ENCODE data around the gene SLC43A2.
A peak's percentile ranks its signal among the peaks of the same experiment; 100 is the strongest.
"Not testable (repeated sequence)": the region's sequence is repeated elsewhere in the genome, so short reads cannot be mapped to it uniquely, and the experiment has no call there.

The SLC43A2 gene

GRCh38 chr17:1590029-1590746, 38.4 kb downstream of the SLC43A2 start:
- peak; percentile 84 for DNase-seq

GRCh38 chr17:1588821-1589585, 39.6 kb downstream of the SLC43A2 start:
- DNase-seq: peak; percentile 42

GRCh38 chr17:1584167-1584566, 44.5 kb downstream of the SLC43A2 start:
- DNase-seq: no peak

GRCh38 chr17:1583556-1583955, 45.1 kb downstream of the SLC43A2 start:
- no peak for DNase-seq

GRCh38 chr17:1582374-1582773, 46.3 kb downstream of the SLC43A2 start:
- DNase-seq: no peak

GRCh38 chr17:1580979-1581676, 47.5 kb downstream of the SLC43A2 start:
- no peak for DNase-seq

GRCh38 chr17:1578029-1578428, 50.6 kb downstream of the SLC43A2 start:
- no peak for DNase-seq

GRCh38 chr17:1577583-1578013, 51.0 kb downstream of the SLC43A2 start:
- no peak for DNase-seq

- peak; percentile 74 for DNase-seq
These were observed 51.5 kb downstream of the SLC43A2 start for GRCh38 chr17:1577182-1577581.

GRCh38 chr17:1576500-1576899, 52.1 kb downstream of the SLC43A2 start:
- no peak for DNase-seq

GRCh38 chr17:1574697-1575471, 53.8 kb downstream of the SLC43A2 start:
- no peak for DNase-seq

GRCh38 chr17:1573932-1574696, 54.5 kb downstream of the SLC43A2 start:
- peak; percentile 60 for DNase-seq

GRCh38 chr17:1572646-1573045, 56.0 kb downstream of the SLC43A2 start:
- DNase-seq: not testable (repeated sequence)

GRCh38 chr17:1571341-1571704, 57.3 kb downstream of the SLC43A2 start:
- DNase-seq: no peak

- DNase-seq: no peak
These were observed 59.5 kb downstream of the SLC43A2 start for GRCh38 chr17:1568950-1569810.

GRCh38 chr17:1566505-1567199, 62.0 kb downstream of the SLC43A2 start:
- no peak for DNase-seq

- DNase-seq: no peak
These were observed 62.8 kb downstream of the SLC43A2 start for GRCh38 chr17:1565877-1566276.

GRCh38 chr17:1563786-1564613, 64.6 kb downstream of the SLC43A2 start:
- no peak for DNase-seq

GRCh38 chr17:1563471-1563785, 65.2 kb downstream of the SLC43A2 start:
- DNase-seq: not testable (repeated sequence)

All from fibroblast of skin of back (primary cell).